ENCODE results near the gene KCTD16.

KCTD16 gene

DNA sequence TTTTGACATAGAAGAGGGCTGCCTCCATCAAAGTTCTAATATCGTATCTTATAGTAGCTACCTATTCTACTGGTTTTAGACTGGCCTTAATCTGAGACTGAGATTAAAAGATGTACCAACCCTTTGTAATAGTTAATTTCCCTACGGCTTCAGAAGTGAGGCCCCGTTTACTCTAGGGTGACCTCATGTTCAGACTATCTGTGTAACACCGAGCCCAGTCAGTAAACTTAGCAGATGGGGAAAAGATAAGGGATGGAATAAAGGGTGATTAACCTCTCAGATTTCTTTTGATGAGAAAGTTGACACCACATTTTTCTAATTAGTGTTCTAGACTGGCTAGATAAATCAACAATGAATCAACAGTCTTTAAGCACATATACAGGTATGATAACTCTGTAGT, 283.1 kb downstream of the KCTD16 start:
- ChIA-PET POLR2A (no interaction called here), CTCF (interaction anchor here (1.4 kb wide), 1 partner anchor 14 kb away, joined by 3 read pairs; no protein-coding TSS in a partner anchor)
- no peak for DNase-seq (ENCODE audit: extremely low spot score)
- TF ChIP-seq SP1 (IDR thresholded peaks at IDR 0.05): no peak
- TF ChIP-seq FOXM1 (IDR thresholded peaks at IDR 0.05; ENCODE audit: borderline replicate concordance): no peak
- no peak for TF ChIP-seq ZNF384 (IDR thresholded peaks at IDR 0.05)
- no peak for TF ChIP-seq SUZ12 (IDR thresholded peaks at IDR 0.05)

DNA sequence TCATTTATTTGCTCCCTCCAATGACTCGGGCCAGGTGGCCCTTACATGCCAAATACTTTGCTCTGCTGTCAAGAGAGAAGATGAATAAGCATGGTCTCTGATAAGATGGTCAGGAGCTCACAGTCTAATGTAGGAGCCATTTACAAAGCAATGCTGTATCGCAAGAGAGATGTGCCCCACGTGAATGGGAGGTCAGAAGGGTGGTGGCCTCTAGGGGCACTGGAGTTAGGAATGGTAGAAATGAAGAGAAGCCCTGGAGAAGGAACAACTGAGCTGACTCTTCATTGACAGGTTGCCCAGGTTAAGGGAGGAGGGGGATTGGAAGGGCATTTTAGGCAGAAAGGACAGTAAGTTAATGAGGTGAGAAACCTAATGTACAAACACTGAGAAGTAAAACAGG, 286.5 kb downstream of the KCTD16 start:
- CTCF ChIA-PET: no interaction called here
- POLR2A ChIA-PET: no interaction called here
- no peak for DNase-seq (ENCODE audit: extremely low spot score)
- no peak for TF ChIP-seq FOXK2 (IDR thresholded peaks at IDR 0.05)
- TF ChIP-seq CTBP1 (IDR thresholded peaks at IDR 0.05; ENCODE audit: borderline replicate concordance): no peak
- TF ChIP-seq L3MBTL2 (conservative IDR thresholded peaks at IDR 0.05): no peak
- no peak for TF ChIP-seq SUZ12 (IDR thresholded peaks at IDR 0.05)
- no peak for TF ChIP-seq ARNT (IDR thresholded peaks at IDR 0.05)
- TF ChIP-seq ZNF384 (IDR thresholded peaks at IDR 0.05): no peak
- TF ChIP-seq BHLHE40 (IDR thresholded peaks at IDR 0.05; ENCODE audit: borderline replicate concordance): no peak
- TF ChIP-seq SP1 (IDR thresholded peaks at IDR 0.05): no peak
- no peak for TF ChIP-seq PKNOX1 (IDR thresholded peaks at IDR 0.05)
- TF ChIP-seq NFRKB (IDR thresholded peaks at IDR 0.05): no peak
- no peak for TF ChIP-seq FOXM1 (IDR thresholded peaks at IDR 0.05; ENCODE audit: borderline replicate concordance)
- no peak for TF ChIP-seq HDGF (IDR thresholded peaks at IDR 0.05; ENCODE audit: borderline replicate concordance)
- TF ChIP-seq TARDBP (IDR thresholded peaks at IDR 0.05): no peak
- TF ChIP-seq ELF4 (IDR thresholded peaks at IDR 0.05): no peak

DNA sequence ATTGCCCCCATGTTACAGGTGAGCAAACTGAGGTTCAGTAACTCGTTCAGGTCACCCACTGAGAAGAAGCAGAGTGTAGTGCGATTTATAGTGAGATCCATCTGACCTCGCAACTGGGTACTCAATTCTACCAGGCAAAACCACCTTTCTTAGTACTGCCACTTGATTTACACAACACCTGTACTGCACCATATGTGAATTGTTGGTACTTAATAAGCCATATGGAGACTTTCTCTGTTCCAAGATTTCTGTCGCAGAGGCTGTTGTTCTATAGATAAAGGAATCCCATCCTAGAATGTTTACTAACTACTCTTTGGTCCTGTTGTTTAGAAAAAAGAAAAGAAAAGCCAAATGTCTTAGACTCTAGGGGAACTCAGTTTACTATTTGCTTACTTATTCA, 287.5 kb downstream of the KCTD16 start:
- no peak for DNase-seq (ENCODE audit: extremely low spot score)
- CTCF ChIA-PET: no interaction called here
- POLR2A ChIA-PET: no interaction called here
- no peak for TF ChIP-seq FOXA1 (IDR thresholded peaks at IDR 0.05)
- TF ChIP-seq FOXM1 (IDR thresholded peaks at IDR 0.05; ENCODE audit: borderline replicate concordance): no peak
- TF ChIP-seq TARDBP (IDR thresholded peaks at IDR 0.05): no peak
- TF ChIP-seq SP1 (IDR thresholded peaks at IDR 0.05): no peak
- TF ChIP-seq CTBP1 (IDR thresholded peaks at IDR 0.05; ENCODE audit: borderline replicate concordance): no peak
- TF ChIP-seq LEF1 (IDR thresholded peaks at IDR 0.05; ENCODE audit: borderline replicate concordance): no peak
- TF ChIP-seq FOXK2 (IDR thresholded peaks at IDR 0.05): no peak
- no peak for TF ChIP-seq NFRKB (IDR thresholded peaks at IDR 0.05)
- no peak for TF ChIP-seq L3MBTL2 (conservative IDR thresholded peaks at IDR 0.05)
- no peak for TF ChIP-seq PKNOX1 (IDR thresholded peaks at IDR 0.05)
- TF ChIP-seq HDGF (IDR thresholded peaks at IDR 0.05; ENCODE audit: borderline replicate concordance): no peak
- no peak for TF ChIP-seq SUZ12 (IDR thresholded peaks at IDR 0.05)
- TF ChIP-seq BHLHE40 (IDR thresholded peaks at IDR 0.05; ENCODE audit: borderline replicate concordance): no peak
- no peak for TF ChIP-seq ARNT (IDR thresholded peaks at IDR 0.05)
- no peak for TF ChIP-seq ELF4 (IDR thresholded peaks at IDR 0.05)
- TF ChIP-seq ZNF384 (IDR thresholded peaks at IDR 0.05): no peak

- ChIA-PET CTCF (no interaction called here), POLR2A (no interaction called here)
- TF ChIP-seq LEF1 (IDR thresholded peaks at IDR 0.05; ENCODE audit: borderline replicate concordance): no peak
- TF ChIP-seq NFRKB (IDR thresholded peaks at IDR 0.05): no peak
- TF ChIP-seq HDGF (IDR thresholded peaks at IDR 0.05; ENCODE audit: borderline replicate concordance): no peak
- no peak for TF ChIP-seq FOXM1 (IDR thresholded peaks at IDR 0.05; ENCODE audit: borderline replicate concordance)
- TF ChIP-seq TARDBP (IDR thresholded peaks at IDR 0.05): no peak
- no peak for TF ChIP-seq ZNF384 (IDR thresholded peaks at IDR 0.05)
- no peak for TF ChIP-seq FOXK2 (IDR thresholded peaks at IDR 0.05)
- no peak for TF ChIP-seq ARNT (IDR thresholded peaks at IDR 0.05)
- no peak for TF ChIP-seq L3MBTL2 (conservative IDR thresholded peaks at IDR 0.05)
- TF ChIP-seq SUZ12 (IDR thresholded peaks at IDR 0.05): no peak
- TF ChIP-seq ELF4 (IDR thresholded peaks at IDR 0.05): no peak
- no peak for TF ChIP-seq SP1 (IDR thresholded peaks at IDR 0.05)
- TF ChIP-seq PKNOX1 (IDR thresholded peaks at IDR 0.05): no peak
- TF ChIP-seq FOXA1 (IDR thresholded peaks at IDR 0.05): no peak
- TF ChIP-seq BHLHE40 (IDR thresholded peaks at IDR 0.05; ENCODE audit: borderline replicate concordance): no peak
- no peak for TF ChIP-seq CTBP1 (IDR thresholded peaks at IDR 0.05; ENCODE audit: borderline replicate concordance)
- DNase-seq (ENCODE audit: extremely low spot score): no peak
These were observed 289.9 kb downstream of the KCTD16 start for GRCh38 chr5:144460600-144460999.

DNA sequence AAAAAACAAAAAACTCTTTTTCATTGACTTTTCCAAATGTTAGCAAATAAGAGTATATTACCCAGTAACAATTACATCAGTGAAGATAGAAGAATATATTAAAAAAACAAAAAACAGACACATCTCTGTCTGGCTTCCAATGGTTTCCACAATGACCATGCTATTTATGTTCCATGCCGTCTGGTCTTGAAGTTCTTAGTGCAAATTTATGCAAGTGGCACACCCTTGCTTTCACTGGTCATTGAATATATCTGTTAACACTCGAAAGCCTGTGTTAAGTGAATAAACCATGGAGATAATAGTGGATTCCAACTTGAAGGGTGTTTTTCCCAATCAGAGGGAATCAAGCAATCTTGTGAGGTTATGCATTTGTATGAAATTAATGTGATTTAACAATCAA, 291.9 kb downstream of the KCTD16 start:
- TF ChIP-seq L3MBTL2 (conservative IDR thresholded peaks at IDR 0.05): no peak
- TF ChIP-seq TARDBP (IDR thresholded peaks at IDR 0.05): no peak
- no peak for TF ChIP-seq SP1 (IDR thresholded peaks at IDR 0.05)
- no peak for TF ChIP-seq FOXK2 (IDR thresholded peaks at IDR 0.05)
- no peak for TF ChIP-seq NFRKB (IDR thresholded peaks at IDR 0.05)
- no peak for TF ChIP-seq HDGF (IDR thresholded peaks at IDR 0.05; ENCODE audit: borderline replicate concordance)
- no peak for TF ChIP-seq BHLHE40 (IDR thresholded peaks at IDR 0.05; ENCODE audit: borderline replicate concordance)
- no peak for TF ChIP-seq FOXA1 (IDR thresholded peaks at IDR 0.05)
- no peak for TF ChIP-seq ZNF384 (IDR thresholded peaks at IDR 0.05)
- no peak for TF ChIP-seq ARNT (IDR thresholded peaks at IDR 0.05)
- no peak for TF ChIP-seq CTBP1 (IDR thresholded peaks at IDR 0.05; ENCODE audit: borderline replicate concordance)
- TF ChIP-seq FOXM1 (IDR thresholded peaks at IDR 0.05; ENCODE audit: borderline replicate concordance): no peak
- no peak for TF ChIP-seq LEF1 (IDR thresholded peaks at IDR 0.05; ENCODE audit: borderline replicate concordance)
- TF ChIP-seq PKNOX1 (IDR thresholded peaks at IDR 0.05): no peak
- TF ChIP-seq SUZ12 (IDR thresholded peaks at IDR 0.05): no peak
- TF ChIP-seq ELF4 (IDR thresholded peaks at IDR 0.05): no peak
- DNase-seq (ENCODE audit: extremely low spot score): no peak
- CTCF ChIA-PET: no interaction called here
- POLR2A ChIA-PET: no interaction called here
